H9 (cell line): ENCODE measurements around the gene ATCAY. TPM values are rescaled to one million over a fixed set of nuclear protein-coding genes. Genes with fewer than 3 reads are reported as not detected.
"Not testable (repeated sequence)": the region's sequence is repeated elsewhere in the genome, so short reads cannot be mapped to it uniquely, and the experiment has no call there.

Source experiments
- DNase-seq: peaks from one replicate; pipeline ENCODE4 v3.0.0-alpha.2; 2017
- H2AFZ ChIP-seq: one replicate; pipeline ENCODE4 v1.6.1; 2013; ENCODE audit warnings: mild to moderate bottlenecking, low read length, control low read depth, moderate library complexity
- H2AK5ac ChIP-seq: 2 replicates; pipeline ENCODE4 v1.6.1; 2013; ENCODE audit warnings: low read length, control low read depth, mixed read lengths; ENCODE audit not compliant: insufficient read length
- H2BK120ac ChIP-seq: one replicate; pipeline ENCODE4 v1.6.1; 2013; ENCODE audit warnings: low read depth, mild to moderate bottlenecking, low read length, control low read depth, inconsistent platforms; ENCODE audit not compliant: poor library complexity, severe bottlenecking
- H2BK12ac ChIP-seq: 2 replicates; pipeline ENCODE4 v1.6.1; 2013; ENCODE audit warnings: low read length, control low read depth, mixed read lengths, low read depth; ENCODE audit not compliant: insufficient read length
- H2BK15ac ChIP-seq: 2 replicates; pipeline ENCODE4 v1.6.1; 2013; ENCODE audit warnings: low read depth, low read length, control low read depth
- H2BK20ac ChIP-seq: one replicate; pipeline ENCODE4 v1.6.1; 2013; ENCODE audit warnings: low read depth, mild to moderate bottlenecking, low read length, control low read depth, inconsistent platforms; ENCODE audit not compliant: poor library complexity, severe bottlenecking
- H2BK5ac ChIP-seq: 2 replicates; pipeline ENCODE4 v1.6.1; 2013; ENCODE audit warnings: low read length, control low read depth, mixed read lengths; ENCODE audit not compliant: insufficient read length
- H3K14ac ChIP-seq: 2 replicates; pipeline ENCODE4 v1.6.1; 2013; ENCODE audit warnings: low read length, control low read depth; ENCODE audit not compliant: insufficient read depth
- H3K18ac ChIP-seq: 2 replicates; pipeline ENCODE4 v1.6.1; 2013; ENCODE audit warnings: low read depth, mild to moderate bottlenecking, mixed read lengths, low read length, control low read depth; ENCODE audit not compliant: insufficient read length
- H3K23ac ChIP-seq: 2 replicates; pipeline ENCODE4 v1.6.1; 2013; ENCODE audit warnings: low read length, control low read depth, mixed read lengths, low read depth; ENCODE audit not compliant: insufficient read length
- H3K23me2 ChIP-seq: 2 replicates; pipeline ENCODE4 v1.6.1; 2013; ENCODE audit warnings: low read depth, mild to moderate bottlenecking, mixed read lengths, low read length, control low read depth; ENCODE audit not compliant: insufficient read length, poor library complexity, severe bottlenecking
- H3K27ac ChIP-seq: 2 replicates; pipeline ENCODE4 v1.5.1; 2013; ENCODE audit warnings: low read length, control low read depth, mixed read lengths, low read depth; ENCODE audit not compliant: insufficient read length
- H3K27me3 ChIP-seq: 2 replicates; pipeline ENCODE4 v1.6.1; 2013; ENCODE audit warnings: low read length, control low read depth, inconsistent platforms; ENCODE audit not compliant: insufficient read depth
- H3K4ac ChIP-seq: 2 replicates; pipeline ENCODE4 v1.6.1; 2013; ENCODE audit warnings: low read depth, mild to moderate bottlenecking, control low read depth, inconsistent platforms, low read length, moderate library complexity
- H3K4me1 ChIP-seq: 2 replicates; pipeline ENCODE4 v1.6.1; 2013; ENCODE audit warnings: low read length, control low read depth, inconsistent platforms; ENCODE audit not compliant: insufficient read depth
- H3K4me2 ChIP-seq: 2 replicates; pipeline ENCODE4 v1.6.1; 2013; ENCODE audit warnings: low read length, control low read depth, mixed read lengths; ENCODE audit not compliant: insufficient read length, insufficient read depth
- H3K56ac ChIP-seq: 2 replicates; pipeline ENCODE4 v1.6.1; 2013; ENCODE audit warnings: low read depth, mild to moderate bottlenecking, mixed read lengths, low read length, control low read depth; ENCODE audit not compliant: insufficient read length
- H3K79me1 ChIP-seq: 2 replicates; pipeline ENCODE4 v1.6.1; 2013; ENCODE audit warnings: low read depth, mild to moderate bottlenecking, moderate library complexity, low read length, control low read depth, inconsistent platforms; ENCODE audit not compliant: insufficient read depth, poor library complexity, severe bottlenecking
- H3K79me2 ChIP-seq: 2 replicates; pipeline ENCODE4 v1.6.1; 2013; ENCODE audit warnings: low read length, control low read depth, inconsistent platforms; ENCODE audit not compliant: insufficient read depth
- H3K9ac ChIP-seq: 2 replicates; pipeline ENCODE4 v1.6.1; 2013; ENCODE audit warnings: low read length, control low read depth, mixed read lengths; ENCODE audit not compliant: insufficient read length; ENCODE audit errors: extremely low read depth
- H3K9me3 ChIP-seq: one replicate; pipeline ENCODE4 v1.6.1; 2013; ENCODE audit warnings: low read depth, low read length, inconsistent platforms; ENCODE audit not compliant: control insufficient read depth
- H3T11ph ChIP-seq: one replicate; pipeline ENCODE4 v1.6.1; 2013; ENCODE audit warnings: mild to moderate bottlenecking, low read length, control low read depth, inconsistent platforms
- H4K20me1 ChIP-seq: one replicate; pipeline ENCODE4 v1.6.1; 2013; ENCODE audit not compliant: control insufficient read depth, insufficient read length, insufficient read depth
- H4K5ac ChIP-seq: 2 replicates; pipeline ENCODE4 v1.6.1; 2013; ENCODE audit warnings: low read depth, mild to moderate bottlenecking, mixed read lengths, low read length, control low read depth; ENCODE audit not compliant: insufficient read length
- H4K8ac ChIP-seq: replicated peaks from 2 replicates; pipeline ENCODE4 v1.6.1; 2013; ENCODE audit warnings: low read length, control low read depth, mixed read lengths, low read depth; ENCODE audit not compliant: insufficient read length
- H4K91ac ChIP-seq: 2 replicates; pipeline ENCODE4 v1.6.1; 2013; ENCODE audit warnings: low read depth, mild to moderate bottlenecking, moderate library complexity, mixed read lengths, low read length, control low read depth; ENCODE audit not compliant: insufficient read length
- H3K27ac Mint-ChIP-seq, 3 experiments: 2 replicates in 2 of 3; 3 replicates in 1 of 3; pipeline ENCODE4 v1.8.0; 2020 to 2021; ENCODE audit warnings: mixed read lengths in 3 of 3, mild to moderate bottlenecking in 1 of 3, moderate library complexity in 1 of 3
- H3K27me3 Mint-ChIP-seq: 2 replicates; pipeline ENCODE4 v1.8.0; 2021; ENCODE audit warnings: low read depth, mild to moderate bottlenecking, moderate library complexity, mixed read lengths
- H3K36me3 Mint-ChIP-seq, 3 experiments: 2 replicates in 2 of 3; 3 replicates in 1 of 3; pipeline ENCODE4 v1.8.0; 2020 to 2021; ENCODE audit warnings: low read depth in 3 of 3, mixed read lengths in 3 of 3; ENCODE audit not compliant: insufficient read depth in 1 of 3
- H3K4me1 Mint-ChIP-seq, 2 experiments: 2 replicates each; pipeline ENCODE4 v1.8.0; 2020; ENCODE audit warnings: mixed read lengths in 2 of 2
- H3K4me3 Mint-ChIP-seq, 2 experiments: 2 replicates in 1 of 2; 3 replicates in 1 of 2; pipeline ENCODE4 v1.8.0; 2020 to 2021; ENCODE audit warnings: mild to moderate bottlenecking in 2 of 2, mixed read lengths in 2 of 2, moderate library complexity in 1 of 2
- H3K9me3 Mint-ChIP-seq, 2 experiments: 2 replicates in 1 of 2; 3 replicates in 1 of 2; pipeline ENCODE4 v1.8.0; 2020; ENCODE audit warnings: mild to moderate bottlenecking in 2 of 2, mixed read lengths in 2 of 2, moderate library complexity in 1 of 2
- WGBS: extraction: QIAGEN DNeasy Blood & Tissue Kit; methylation state at CpG from one replicate; pipeline ENCODE4 v1.1.7; 2013; ENCODE audit warnings: missing lambda C conversion rate, low lambda C conversion rate, mixed read lengths; ENCODE audit not compliant: insufficient read length; ENCODE audit errors: extremely low coverage; 5-methylcytosine and 5-hydroxymethylcytosine counted together
- total RNA-seq: library from RNA; stranded (reverse); gene quantifications from 2 replicates; pipeline ENCODE4 v1.2.1, GENCODE V29; 2021
- TF ChIP-seq, protein P1 (sequence below): fragments of 200-600 bp; sonication (generic); conservative IDR thresholded peaks from 3 replicates; pipeline ENCODE4 v1.8.0; 2021; ENCODE audit warnings: antibody characterized with exemption, mild to moderate bottlenecking

The ATCAY gene
- total RNA-seq, 1 experiment from 2014 or later: 12.2 TPM

DNA sequence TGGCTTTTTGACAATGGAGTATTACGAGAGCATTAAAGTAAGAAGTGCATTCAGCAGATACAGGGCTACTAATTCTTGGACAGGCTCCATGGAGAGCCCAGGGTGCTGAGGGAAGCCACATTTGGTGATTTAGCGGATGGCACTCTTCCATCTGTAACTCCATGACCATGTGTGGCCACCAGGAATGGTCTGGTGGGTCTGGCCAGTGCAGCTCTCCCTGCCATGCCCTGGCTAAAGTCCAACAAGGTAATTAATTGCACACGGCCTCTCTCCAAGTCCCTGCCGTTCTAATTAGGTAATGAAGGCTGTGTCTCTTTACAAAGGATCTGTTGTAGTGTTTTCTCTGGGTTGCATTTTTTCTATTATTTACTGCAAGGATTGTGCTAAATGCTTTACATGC lies 7.3 kb upstream of the ATCAY start:
- Histone ChIP-seq H2AFZ (no peak overlapping the region), H3K79me2 (no peaks in the 10 kb centered on the region), H3K18ac (no peak overlapping the region), H3K27me3 (no peaks in the 10 kb centered on the region), H3K23ac (no peak overlapping the region), H2BK5ac (no peak overlapping the region), H4K5ac (no peak overlapping the region), H3T11ph (no peak overlapping the region), H3K79me1 (no peaks in the 10 kb centered on the region), H2BK120ac (no peak overlapping the region), H3K27ac (no peak overlapping the region), H3K4ac (no peak overlapping the region), H3K23me2 (peaks cover 6% of the 10 kb centered on the region), H3K9me3 (no peaks in the 10 kb centered on the region), H3K4me2 (no peak overlapping the region), H2BK12ac (no peak overlapping the region), H4K20me1 (no peaks in the 10 kb centered on the region), H3K14ac (no peak overlapping the region), H3K9ac (no peak overlapping the region), H2AK5ac (no peak overlapping the region), H3K56ac (no peak overlapping the region), H4K8ac (no peak overlapping the region), H2BK20ac (no peak overlapping the region), H2BK15ac (no peak overlapping the region), H3K4me1 (no peaks in the 10 kb centered on the region; the same call in 1 of the 2 replicates), H4K91ac (no peak overlapping the region)
- no peak for DNase-seq
- Mint-ChIP-seq H3K27me3 (peaks cover 59% of the 10 kb centered on the region), H3K36me3 (peaks cover 5 to 6% (median 6%) of the 10 kb centered on the region in 3 experiments; a peak in 6 of 7 replicates), H3K9me3 (peaks cover 10 to 14% of the 10 kb centered on the region in 2 experiments), H3K4me1 (peaks cover 7 to 8% of the 10 kb centered on the region in 2 experiments), H3K4me3 (no peak overlapping the region), H3K27ac (no peak overlapping the region)
- no CpG with 5 or more reads among the region's 4 CpGs for WGBS
- TF ChIP-seq, protein P1, sequence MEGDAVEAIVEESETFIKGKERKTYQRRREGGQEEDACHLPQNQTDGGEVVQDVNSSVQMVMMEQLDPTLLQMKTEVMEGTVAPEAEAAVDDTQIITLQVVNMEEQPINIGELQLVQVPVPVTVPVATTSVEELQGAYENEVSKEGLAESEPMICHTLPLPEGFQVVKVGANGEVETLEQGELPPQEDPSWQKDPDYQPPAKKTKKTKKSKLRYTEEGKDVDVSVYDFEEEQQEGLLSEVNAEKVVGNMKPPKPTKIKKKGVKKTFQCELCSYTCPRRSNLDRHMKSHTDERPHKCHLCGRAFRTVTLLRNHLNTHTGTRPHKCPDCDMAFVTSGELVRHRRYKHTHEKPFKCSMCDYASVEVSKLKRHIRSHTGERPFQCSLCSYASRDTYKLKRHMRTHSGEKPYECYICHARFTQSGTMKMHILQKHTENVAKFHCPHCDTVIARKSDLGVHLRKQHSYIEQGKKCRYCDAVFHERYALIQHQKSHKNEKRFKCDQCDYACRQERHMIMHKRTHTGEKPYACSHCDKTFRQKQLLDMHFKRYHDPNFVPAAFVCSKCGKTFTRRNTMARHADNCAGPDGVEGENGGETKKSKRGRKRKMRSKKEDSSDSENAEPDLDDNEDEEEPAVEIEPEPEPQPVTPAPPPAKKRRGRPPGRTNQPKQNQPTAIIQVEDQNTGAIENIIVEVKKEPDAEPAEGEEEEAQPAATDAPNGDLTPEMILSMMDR: no peak

DNA sequence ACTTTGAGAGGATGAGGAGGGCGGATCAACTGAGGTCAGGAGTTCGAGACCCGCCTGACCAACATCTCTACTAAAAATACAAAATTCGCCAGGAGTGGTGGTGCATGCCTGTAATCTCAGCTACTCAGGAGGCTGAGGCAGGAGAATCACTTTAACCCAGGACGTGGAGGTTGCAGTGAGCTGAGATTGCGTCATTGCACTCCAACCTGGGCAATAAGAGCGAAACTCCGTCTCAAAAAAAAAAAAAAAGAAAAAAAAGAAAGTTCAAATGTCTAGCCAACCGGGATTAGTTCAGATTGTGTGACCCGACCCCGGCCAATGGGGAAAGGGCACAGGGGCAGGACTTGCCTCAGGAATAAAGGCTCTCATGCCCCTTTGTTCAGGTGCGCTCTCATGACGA lies 5.8 kb upstream of the ATCAY start:
- not testable (repeated sequence) for H2AFZ ChIP-seq, H2BK12ac ChIP-seq, H2AK5ac ChIP-seq, H3K14ac ChIP-seq, H3K4me3 Mint-ChIP-seq, H4K91ac ChIP-seq, H3K4me1 Mint-ChIP-seq, H3T11ph ChIP-seq, H3K4ac ChIP-seq, H4K8ac ChIP-seq, H2BK15ac ChIP-seq, H2BK20ac ChIP-seq, H4K5ac ChIP-seq, H3K27ac Mint-ChIP-seq, H3K23ac ChIP-seq, H3K9me3 Mint-ChIP-seq, H3K9ac ChIP-seq, H3K79me2 ChIP-seq, H3K27me3 ChIP-seq, H3K23me2 ChIP-seq, H2BK120ac ChIP-seq, H3K56ac ChIP-seq, H3K36me3 Mint-ChIP-seq, H3K79me1 ChIP-seq, DNase-seq, H3K27ac ChIP-seq, H4K20me1 ChIP-seq, H3K9me3 ChIP-seq, H2BK5ac ChIP-seq, H3K4me1 ChIP-seq, H3K4me2 ChIP-seq, H3K18ac ChIP-seq
- H3K27me3 Mint-ChIP-seq: peaks cover 61% of the 10 kb centered on the region
- whole genome bisulfite sequencing: no CpG with 5 or more reads among the region's 13 CpGs
